Measurements from ENCODE around the gene DHDH. TPM values are rescaled to one million over a fixed set of nuclear protein-coding genes. Genes with fewer than 3 reads are reported as not detected.

Gene DHDH
- total RNA-seq, 1 experiment from 2014 or later: 3.3 TPM

- Mint-ChIP-seq H3K27ac (ENCODE audit: unreplicated experiment) (peak overlapping the region; percentile 97), H3K27me3 (ENCODE audit: insufficient read depth, unreplicated experiment) (no peaks in the 10 kb centered on the region), H3K4me1 (ENCODE audit: low read depth, unreplicated experiment) (peaks cover 32% of the 10 kb centered on the region), H3K9me3 (ENCODE audit: unreplicated experiment) (no peaks in the 10 kb centered on the region), H3K36me3 (ENCODE audit: insufficient read depth, unreplicated experiment) (peaks cover 64% of the 10 kb centered on the region), H3K4me3 (ENCODE audit: unreplicated experiment) (peak overlapping the region; percentile 99)
- Histone ChIP-seq H3K36me3 (ENCODE audit: control insufficient read depth, insufficient read depth, low read length) (peaks cover 2% of the 10 kb centered on the region; the same call in 1 of the 2 replicates), H3K4me3 (ENCODE audit: low read depth, low read length) (peak overlapping the region; percentile 77), H3K4me1 (peaks cover 13% of the 10 kb centered on the region; the same call in 1 of the 2 replicates), H3K9me3 (no peaks in the 10 kb centered on the region), H3K27me3 (replicated peaks; ENCODE audit: control insufficient read depth, insufficient read depth, low read length) (no peaks in the 10 kb centered on the region)
- intact Hi-C loops (cut with micrococcal nuclease; ENCODE audit: unreplicated experiment): loop anchor here (2.0 to 10.0 kb wide), 4 partner anchors 30 to 232 kb away; partner anchors contain the start of genes CGB7 and KCNA7
- DNase-seq: peak in 1 of 2 experiments; percentile 48
- CTCF ChIA-PET: interaction anchor here (0.6 to 2.9 kb wide), 32 partner anchors 10 to 683 kb away, joined by 3 to 51 read pairs (median 7); partner anchors contain the start of genes BAX, DHDH, LHB and NTF4
- POLR2A ChIA-PET: interaction anchor here (0.6 to 2.5 kb wide), 21 partner anchors 9 to 460 kb away, joined by 3 to 16 read pairs (median 8); partner anchors contain the start of genes ALDH16A1, CGB7, DHDH and FTL
- no peak for TF ChIP-seq CTCF (IDR thresholded peaks at IDR 0.05; ENCODE audit: insufficient read depth in 1 of 2, low read depth in 1 of 2, low read length in 1 of 2, severe bottlenecking in 1 of 2, unreplicated experiment in 1 of 2)
- TSS peak; percentile 56 for BruUV-seq (replicated peaks)
These were observed 59.2 kb downstream of the DHDH start for GRCh38 chr19:48992581-48993174.

- peaks cover 25% of the 10 kb centered on the region for H3K4me1 Mint-ChIP-seq (ENCODE audit: low read depth, unreplicated experiment)
- POLR2A ChIA-PET: interaction anchor here (0.6 to 2.5 kb wide), 29 partner anchors 10 to 460 kb away, joined by 3 to 16 read pairs (median 6); partner anchors contain the start of genes ALDH16A1, CGB7, DHDH and FTL
- BruUV-seq (replicated peaks): no TSS peak
- peak; percentile 98 to 99 for TF ChIP-seq CTCF (IDR thresholded peaks at IDR 0.05; ENCODE audit: insufficient read depth in 1 of 2, low read depth in 1 of 2, low read length in 1 of 2, severe bottlenecking in 1 of 2, unreplicated experiment in 1 of 2)
- Histone ChIP-seq H3K4me3 (ENCODE audit: low read depth, low read length) (peak within 1 kb of the TSS; percentile 77), H3K9me3 (no peaks in the 10 kb centered on the region), H3K27me3 (replicated peaks; ENCODE audit: control insufficient read depth, insufficient read depth, low read length) (no peaks in the 10 kb centered on the region), H3K36me3 (ENCODE audit: control insufficient read depth, insufficient read depth, low read length) (no peaks in the 10 kb centered on the region; the same call in 1 of the 2 replicates), H3K4me1 (peaks cover 13% of the 10 kb centered on the region; the same call in 1 of the 2 replicates)
- peak; percentile 100 for DNase-seq
- peaks cover 67% of the 10 kb centered on the region for H3K36me3 Mint-ChIP-seq (ENCODE audit: insufficient read depth, unreplicated experiment)
- no peaks in the 10 kb centered on the region for H3K9me3 Mint-ChIP-seq (ENCODE audit: unreplicated experiment)
- intact Hi-C loops (cut with micrococcal nuclease; ENCODE audit: unreplicated experiment): loop anchor here (2.0 to 10.0 kb wide), 4 partner anchors 31 to 231 kb away; partner anchors contain the start of genes CGB7 and KCNA7
- CTCF ChIA-PET: interaction anchor here (0.5 to 2.9 kb wide), 49 partner anchors 10 to 684 kb away, joined by 3 to 51 read pairs (median 5); partner anchors contain the start of genes ALDH16A1, BAX, CGB7 and DHDH
- no peaks in the 10 kb centered on the region for H3K27me3 Mint-ChIP-seq (ENCODE audit: insufficient read depth, unreplicated experiment)
- peak within 1 kb of the TSS; percentile 99 for H3K4me3 Mint-ChIP-seq (ENCODE audit: unreplicated experiment)
- peak within 1 kb of the TSS; percentile 97 for H3K27ac Mint-ChIP-seq (ENCODE audit: unreplicated experiment)
These were observed 59.9 kb downstream of the DHDH start, which contains the start of the genes GYS1 and RUVBL2 for GRCh38 chr19:48993175-48994034. Gene GYS1, minus strand, starts transcription at chr19:48993309. Its CDS starts 197 bp downstream, at chr19:48993112. Gene RUVBL2, plus strand, starts transcription at chr19:48993887. Its CDS starts 25 bp downstream, at chr19:48993912.
